ENCODE data around the gene CCR4. TPM values are rescaled to one million over a fixed set of nuclear protein-coding genes. Genes with fewer than 3 reads are reported as not detected.

The CCR4 gene
- total and polyA plus RNA-seq, 2 of the 4 experiments (the other 2 are of a cell fraction) = not detected

GRCh38 chr3:32960404-32961170 is 9.1 kb downstream of the CCR4 start:
- WGBS, 2 experiments (ENCODE audit: extremely low coverage in 2 of 2, insufficient read length in 1 of 2) = 78% methylated on average over 3 of the region's 4 CpGs; no CpG with 5 or more reads in 1 of the 2 experiments
- ChIA-PET POLR2A (ENCODE audit: unreplicated experiment) (no interaction called here), CTCF (no interaction called here)
- Histone ChIP-seq H2AK5ac (ENCODE audit: low read depth, low read length) (no peak overlapping the region), H3K4me3 (ENCODE audit: insufficient read depth, low read depth, low read length) (no peak overlapping the region), H3K9ac (ENCODE audit: low read depth, low read length) (no peak overlapping the region), H3K36me3 (ENCODE audit: control insufficient read depth, insufficient read depth, low read length) (no peaks in the 10 kb centered on the region), H2BK15ac (ENCODE audit: low read depth, low read length) (no peak overlapping the region), H2BK5ac (ENCODE audit: low read depth, low read length, poor library complexity, severe bottlenecking) (no peak overlapping the region), H2BK20ac (ENCODE audit: low read depth, low read length) (no peak overlapping the region), H4K8ac (ENCODE audit: low read depth in 2 of 2, low read length in 2 of 2) (no peak overlapping the region), H3K14ac (replicated peaks; ENCODE audit: low read depth, low read length) (no peak overlapping the region), H3K23ac (ENCODE audit: low read depth, low read length) (no peak overlapping the region), H3K4me1 (ENCODE audit: control insufficient read depth, insufficient read depth, low read length) (peaks cover 2% of the 10 kb centered on the region; the same call in 1 of the 2 replicates), H3K9me1 (ENCODE audit: insufficient read depth, low read length) (no peaks in the 10 kb centered on the region), H3K79me1 (ENCODE audit: low read depth in 1 of 2, low read length in 2 of 2) (no peaks in the 10 kb centered on the region), H3K27me3 (ENCODE audit: control insufficient read depth, insufficient read depth, low read length) (peaks cover 14% of the 10 kb centered on the region), H3K56ac (ENCODE audit: extremely low read depth, insufficient read depth, low read length) (no peak overlapping the region), H3K9me3 (ENCODE audit: control insufficient read depth, insufficient read depth, low read length) (peaks cover 1% of the 10 kb centered on the region; the same call in 1 of the 2 replicates), H2AK9ac (replicated peaks; ENCODE audit: low read depth, low read length, poor library complexity) (no peak overlapping the region), H4K91ac (ENCODE audit: insufficient read depth, low read depth, low read length) (no peak overlapping the region), H4K5ac (ENCODE audit: low read depth, low read length) (no peak overlapping the region), H4K20me1 (ENCODE audit: insufficient read depth, low read length) (no peaks in the 10 kb centered on the region), H3K4ac (ENCODE audit: low read depth, low read length) (no peak overlapping the region), H3K27ac (ENCODE audit: insufficient read depth, low read length) (no peak overlapping the region), H2BK120ac (ENCODE audit: low read depth, low read length) (no peak overlapping the region), H3K18ac (ENCODE audit: low read depth, low read length) (no peak overlapping the region), H2AFZ (replicated peaks; ENCODE audit: low read length, poor library complexity) (no peak overlapping the region), H3K4me2 (ENCODE audit: low read depth, low read length) (no peak overlapping the region)
- in situ Hi-C loops (cut with MboI; ENCODE audit: low sequenced_read_pairs) (loop anchor here (25.0 kb wide), 2 partner anchors 402 to 827 kb away; partner anchors contain the start of gene PDCD6IP), intact Hi-C loops (cut with micrococcal nuclease) (no loop called here), dilution Hi-C loops (cut with HindIII; ENCODE audit: low sequenced_read_pairs, unreplicated experiment) (no loop called here)
- no TSS peak for BruUV-seq (replicated peaks)
- TF ChIP-seq NFE2L2 (IDR thresholded peaks at IDR 0.05; ENCODE audit: low read depth, low read length) (no peak), CHD1 (IDR thresholded peaks at IDR 0.05; ENCODE audit: low read depth, low read length) (no peak), RAD21 (IDR thresholded peaks at IDR 0.05; ENCODE audit: low read length) (no peak), BHLHE40 (IDR thresholded peaks at IDR 0.05; ENCODE audit: low read depth, low read length) (no peak), USF2 (IDR thresholded peaks at IDR 0.05; ENCODE audit: low read depth, low read length) (no peak), POLR2A (IDR thresholded peaks at IDR 0.05; ENCODE audit: low read depth, low read length) (no peak), CTCF (conservative IDR thresholded peaks at IDR 0.05; ENCODE audit: low read depth, low read length) (no peak), CEBPB (IDR thresholded peaks at IDR 0.05; ENCODE audit: low read depth, low read length) (no peak), RFX5 (IDR thresholded peaks at IDR 0.05; ENCODE audit: low read depth, low read length) (no peak)
- ATAC-seq (ENCODE audit: low read depth) (no peak), DNase-seq (no peak)
